HepG2 (cell line): ENCODE data around the gene SPATA33. TPM values are rescaled to one million over a fixed set of nuclear protein-coding genes. Genes with fewer than 3 reads are reported as not detected.
A peak's percentile ranks its signal among the peaks of the same experiment; 100 is the strongest.

ENCODE experiments used
- ELF4 ChIP-seq: sonication (generic); formaldehyde crosslinking; IDR thresholded peaks from 2 replicates; pipeline ENCODE4 v1.5.0; 2020; ENCODE audit warnings: missing genetic modification reagents, mild to moderate bottlenecking, moderate library complexity, borderline replicate concordance
- ETV5 ChIP-seq: IDR thresholded peaks from 2 replicates; pipeline ENCODE4 v1.6.1; 2018; ENCODE audit warnings: missing biosample characterization, missing genetic modification reagents, inconsistent platforms, borderline replicate concordance
- HNF4G ChIP-seq, 2 experiments: sonication (generic) in 1 of 2; formaldehyde crosslinking in 1 of 2; IDR thresholded peaks; 2 replicates each; pipeline versions ENCODE4 v1.4.0 to v1.6.1; 2011 to 2020; ENCODE audit warnings: borderline replicate concordance in 2 of 2, low read depth in 2 of 2, mild to moderate bottlenecking in 2 of 2, low read length in 1 of 2, missing genetic modification reagents in 1 of 2, moderate library complexity in 1 of 2
- IRF9 ChIP-seq: sonication (generic); formaldehyde crosslinking; IDR thresholded peaks from 2 replicates; pipeline ENCODE4 v1.8.0; 2022; ENCODE audit warnings: missing genetic modification reagents, mild to moderate bottlenecking, borderline replicate concordance
- TCF12 ChIP-seq, 2 experiments: fragments of 450-650 bp in 1 of 2; sonication (generic) in 1 of 2; formaldehyde crosslinking in 1 of 2; IDR thresholded peaks; 2 replicates each; pipeline versions ENCODE4 v1.6.1 to v1.8.0; 2017 to 2022; ENCODE audit warnings: antibody characterized with exemption in 1 of 2, mild to moderate bottlenecking in 1 of 2, missing genetic modification reagents in 1 of 2, moderate library complexity in 1 of 2
- ZBTB21 ChIP-seq: sonication (generic); formaldehyde crosslinking; IDR thresholded peaks from 2 replicates; pipeline ENCODE4 v1.4.0; 2020; ENCODE audit warnings: missing genetic modification reagents
- ZBTB38 ChIP-seq: sonication (generic); formaldehyde crosslinking; IDR thresholded peaks from 2 replicates; pipeline ENCODE4 v1.5.1; 2020; ENCODE audit warnings: mild to moderate bottlenecking, missing genetic modification reagents
- ZBTB7B ChIP-seq: sonication (generic); formaldehyde crosslinking; IDR thresholded peaks from 2 replicates; pipeline ENCODE4 v1.4.0; 2020; ENCODE audit warnings: missing genetic modification reagents
- ZNF142 ChIP-seq: sonication (generic); formaldehyde crosslinking; IDR thresholded peaks from 2 replicates; pipeline ENCODE4 v1.4.0; 2020; ENCODE audit warnings: missing genetic modification reagents
- ZNF280B ChIP-seq: sonication (generic); formaldehyde crosslinking; IDR thresholded peaks from 2 replicates; pipeline ENCODE4 v1.5.0; 2020; ENCODE audit warnings: missing genetic modification reagents, mild to moderate bottlenecking, borderline replicate concordance
- ZNF441 ChIP-seq: sonication (generic); formaldehyde crosslinking; IDR thresholded peaks from 2 replicates; pipeline ENCODE4 v1.7.0; 2021; ENCODE audit warnings: missing genetic modification reagents, borderline replicate concordance
- ZNF451 ChIP-seq: sonication (generic); formaldehyde crosslinking; IDR thresholded peaks from 2 replicates; pipeline ENCODE4 v1.5.0; 2020; ENCODE audit warnings: mild to moderate bottlenecking, missing genetic modification reagents
- ZNF552 ChIP-seq: sonication (generic); formaldehyde crosslinking; IDR thresholded peaks from 2 replicates; pipeline ENCODE4 v1.9.0; 2022; ENCODE audit warnings: missing genetic modification reagents, mild to moderate bottlenecking, borderline replicate concordance
- ZNF570 ChIP-seq: sonication (generic); formaldehyde crosslinking; IDR thresholded peaks from 2 replicates; pipeline ENCODE4 v1.4.0; 2020; ENCODE audit warnings: mild to moderate bottlenecking, missing genetic modification reagents, borderline replicate concordance
- ZNF652 ChIP-seq: IDR thresholded peaks from 2 replicates; pipeline ENCODE4 v1.6.1; 2016; ENCODE audit warnings: low read depth, borderline replicate concordance
- ZNF674 ChIP-seq: sonication (generic); formaldehyde crosslinking; IDR thresholded peaks from 2 replicates; pipeline ENCODE4 v1.5.0; 2020; ENCODE audit warnings: low read depth, mild to moderate bottlenecking, missing genetic modification reagents
- polyA plus RNA-seq, 8 experiments: library from polyadenylated mRNA; depleted of rRNA in 3 of 8; stranded (reverse) in 7 of 8; unstranded in 1 of 8; fragments of >200 nt; fragmentation: Illumina TruSeq in 4 of 8; extraction: Trizol in 4 of 8; gene quantifications; 2 replicates each; pipeline versions ENCODE4 v1.2.1 to v1.2.3, GENCODE V29; 2011 to 2016; ENCODE audit warnings: low read depth in 4 of 8, missing spikeins in 1 of 8, mixed read lengths in 1 of 8; ENCODE audit not compliant: insufficient read depth in 1 of 8
- total RNA-seq, 5 experiments: library from RNA; depleted of rRNA; stranded (reverse); fragments of >200 nt; fragmentation: Illumina TruSeq; extraction: Trizol; gene quantifications; 2 replicates each; pipeline ENCODE4 v1.2.3, GENCODE V29; 2016; ENCODE audit warnings: low read depth in 1 of 5
- TF ChIP-seq, protein P1 (sequence below): sonication (generic); formaldehyde crosslinking; conservative IDR thresholded peaks from 2 replicates; pipeline ENCODE4 v1.8.1; 2023; ENCODE audit warnings: missing genetic modification reagents

The SPATA33 gene
- total and polyA plus RNA-seq, 2 of the 13 experiments (the other 11 are each of a cell fraction or from before 2014, with no cell fraction given), result 5.7 to 11.0 TPM

DNA sequence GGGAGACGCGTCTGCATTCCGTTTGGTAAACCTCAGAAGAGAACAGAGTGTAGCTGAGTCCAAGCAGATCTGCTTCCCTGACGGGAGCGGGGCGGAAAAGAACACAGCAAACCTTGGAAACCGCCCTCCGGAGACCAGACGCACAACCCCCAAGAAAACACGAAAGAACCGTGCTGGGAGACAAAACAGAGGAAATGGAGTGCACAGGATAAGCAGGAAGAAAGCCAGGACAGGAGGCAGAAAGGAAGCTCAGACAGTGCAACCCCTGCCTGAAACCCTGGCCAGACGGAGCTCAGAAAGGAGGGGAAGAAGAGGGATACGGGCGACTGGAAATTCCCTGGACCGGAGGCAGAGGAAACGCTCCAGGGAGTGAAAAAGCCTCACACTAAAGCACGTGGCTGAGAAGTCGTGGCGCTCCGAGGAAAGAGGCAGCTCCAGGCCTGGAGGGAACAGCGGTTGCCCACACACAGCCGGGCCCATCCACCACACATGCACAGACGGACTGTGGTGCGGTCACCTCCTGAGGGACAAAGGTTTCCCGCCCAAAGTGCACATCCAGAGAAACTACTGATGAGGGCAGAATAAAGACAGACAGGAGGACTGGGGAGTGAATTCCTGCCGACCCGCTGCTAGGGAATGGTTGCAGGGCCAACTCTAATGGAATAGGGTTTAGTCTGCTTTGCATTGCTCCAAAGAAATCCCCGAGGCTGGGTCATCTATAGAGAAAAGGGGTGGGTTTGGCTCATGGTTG, 34.0 kb upstream of the SPATA33 start (continued):
- TF ChIP-seq ELF4 (CRISPR knock-in tag) (no peak), ZNF280B (CRISPR knock-in tag) (0 out of 2 replicates have a peak, but pooled peaks have one; percentile 20), TCF12 (IDR thresholded peaks at IDR 0.05) (no peak), TCF12 (CRISPR knock-in tag; IDR thresholded peaks at IDR 0.05) (0 out of 2 replicates have a peak, but pooled peaks have one; percentile 25), ZNF441 (CRISPR knock-in tag) (peak; percentile 89), ZNF142 (CRISPR knock-in tag) (no peak), ZNF652 (CRISPR knock-in tag) (no peak), IRF9 (CRISPR knock-in tag) (peak; percentile 16; the same call in 1 of the 2 replicates), ZNF674 (CRISPR knock-in tag) (no peak), HNF4G (IDR thresholded peaks at IDR 0.05; ENCODE audit: borderline replicate concordance, low read depth, low read length) (peak; percentile 70), HNF4G (CRISPR knock-in tag; IDR thresholded peaks at IDR 0.05; ENCODE audit: borderline replicate concordance, low read depth) (no peak), ZBTB21 (no peak), ZNF552 (no peak), ZNF570 (CRISPR knock-in tag) (no peak), ZBTB7B (CRISPR knock-in tag) (0 out of 2 replicates have a peak, but pooled peaks have one; percentile 64), ETV5 (0 out of 2 replicates have a peak, but pooled peaks have one; percentile 20), ZNF451 (CRISPR knock-in tag) (0 out of 2 replicates have a peak, but pooled peaks have one; percentile 47), ZBTB38 (CRISPR knock-in tag) (peak; percentile 87)
- TF ChIP-seq, protein P1, sequence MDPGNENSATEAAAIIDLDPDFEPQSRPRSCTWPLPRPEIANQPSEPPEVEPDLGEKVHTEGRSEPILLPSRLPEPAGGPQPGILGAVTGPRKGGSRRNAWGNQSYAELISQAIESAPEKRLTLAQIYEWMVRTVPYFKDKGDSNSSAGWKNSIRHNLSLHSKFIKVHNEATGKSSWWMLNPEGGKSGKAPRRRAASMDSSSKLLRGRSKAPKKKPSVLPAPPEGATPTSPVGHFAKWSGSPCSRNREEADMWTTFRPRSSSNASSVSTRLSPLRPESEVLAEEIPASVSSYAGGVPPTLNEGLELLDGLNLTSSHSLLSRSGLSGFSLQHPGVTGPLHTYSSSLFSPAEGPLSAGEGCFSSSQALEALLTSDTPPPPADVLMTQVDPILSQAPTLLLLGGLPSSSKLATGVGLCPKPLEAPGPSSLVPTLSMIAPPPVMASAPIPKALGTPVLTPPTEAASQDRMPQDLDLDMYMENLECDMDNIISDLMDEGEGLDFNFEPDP (CRISPR knock-in tag), result no peak
